HFF-Myc (cell line): ENCODE data around the gene BLCAP.

Source experiments
- DNase-seq: peaks from one replicate; pipeline ENCODE4 v3.0.0-alpha.2; 2011; ENCODE audit warnings: low read depth; ENCODE audit errors: extremely low read depth
- H3K4me3 ChIP-seq: replicated peaks from 2 replicates; pipeline ENCODE4 v1.5.1; 2011; ENCODE audit warnings: low read depth, mild to moderate bottlenecking, control low read depth, low read length
- CTCF ChIP-seq: IDR thresholded peaks from 2 replicates; pipeline ENCODE4 v1.5.1; 2012; ENCODE audit warnings: mild to moderate bottlenecking, low read depth, low read length, control low read depth; ENCODE audit errors: missing control alignments

BLCAP gene

GRCh38 chr20:37469531-37469930 lies 58.1 kb downstream of the BLCAP start:
- no peak overlapping the region for H3K4me3 ChIP-seq
- TF ChIP-seq CTCF, result no peak
- DNase-seq, result no peak

DNA sequence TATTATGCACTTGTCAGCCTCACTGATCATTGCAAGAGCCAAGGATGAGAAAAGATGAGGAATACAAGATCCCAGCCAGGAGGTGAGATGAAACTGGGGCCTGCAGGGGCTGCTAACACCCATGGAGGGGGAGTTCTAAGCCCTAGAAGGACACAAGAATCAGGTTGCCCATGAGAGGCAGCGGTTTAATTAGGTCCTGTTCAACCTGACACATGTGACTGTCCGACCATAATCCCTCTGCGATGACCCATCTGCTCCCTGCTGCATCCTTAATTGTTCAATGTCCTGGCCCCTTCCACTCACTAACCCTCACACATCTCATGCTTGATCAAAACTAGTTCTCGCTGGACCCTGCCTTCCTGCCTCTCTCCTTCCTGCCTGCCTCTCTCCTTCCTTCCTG lies 58.8 kb downstream of the BLCAP start:
- no peak overlapping the region for H3K4me3 ChIP-seq
- TF ChIP-seq CTCF, result no peak
- no peak for DNase-seq
